GM19025 (cell line): ENCODE data around the gene GREB1.

Source experiments
- ATAC-seq: cut with Tn5 transposase; IDR thresholded peaks from one replicate; pipeline ENCODE4 v1.9.1; 2021; ENCODE audit warnings: mild to moderate bottlenecking, low read depth, moderate library complexity; ENCODE audit not compliant: unreplicated experiment

The GREB1 gene

GRCh38 chr2:11578081-11578948 is 44.5 kb downstream of the GREB1 start:
- no peak for ATAC-seq

- no peak for ATAC-seq
These were observed 45.3 kb downstream of the GREB1 start for GRCh38 chr2:11578986-11579774.

- ATAC-seq = no peak
These were observed 46.2 kb downstream of the GREB1 start for GRCh38 chr2:11579867-11580659.

- ATAC-seq = no peak
These were observed 46.9 kb downstream of the GREB1 start for GRCh38 chr2:11580697-11581096.

- no peak for ATAC-seq
These were observed 47.4 kb downstream of the GREB1 start for GRCh38 chr2:11581124-11581796.

- no peak for ATAC-seq
These were observed 48.2 kb downstream of the GREB1 start for GRCh38 chr2:11581797-11582611.

GRCh38 chr2:11582612-11582861 is 48.7 kb downstream of the GREB1 start:
- ATAC-seq = no peak

GRCh38 chr2:11582862-11583752 is 49.3 kb downstream of the GREB1 start:
- ATAC-seq = no peak

GRCh38 chr2:11583840-11584524 is 50.1 kb downstream of the GREB1 start:
- ATAC-seq = peak; percentile 75

GRCh38 chr2:11584525-11585056 is 50.7 kb downstream of the GREB1 start:
- no peak for ATAC-seq

- ATAC-seq = no peak
These were observed 51.2 kb downstream of the GREB1 start for GRCh38 chr2:11585071-11585470.

- no peak for ATAC-seq
These were observed 54.6 kb downstream of the GREB1 start for GRCh38 chr2:11588228-11589110.

- ATAC-seq = no peak
These were observed 55.6 kb downstream of the GREB1 start for GRCh38 chr2:11589316-11589940.

GRCh38 chr2:11590193-11590592 is 56.3 kb downstream of the GREB1 start:
- no peak for ATAC-seq

- no peak for ATAC-seq
These were observed 57.2 kb downstream of the GREB1 start for GRCh38 chr2:11591091-11591490.
